HG02943 (cell line): ENCODE results near the gene PARK7.

Source experiments
- ATAC-seq: cut with Tn5 transposase; IDR thresholded peaks from one replicate; pipeline ENCODE4 v1.9.1; 2021; ENCODE audit warnings: mild to moderate bottlenecking, low read depth, moderate library complexity; ENCODE audit not compliant: unreplicated experiment

PARK7 gene

DNA sequence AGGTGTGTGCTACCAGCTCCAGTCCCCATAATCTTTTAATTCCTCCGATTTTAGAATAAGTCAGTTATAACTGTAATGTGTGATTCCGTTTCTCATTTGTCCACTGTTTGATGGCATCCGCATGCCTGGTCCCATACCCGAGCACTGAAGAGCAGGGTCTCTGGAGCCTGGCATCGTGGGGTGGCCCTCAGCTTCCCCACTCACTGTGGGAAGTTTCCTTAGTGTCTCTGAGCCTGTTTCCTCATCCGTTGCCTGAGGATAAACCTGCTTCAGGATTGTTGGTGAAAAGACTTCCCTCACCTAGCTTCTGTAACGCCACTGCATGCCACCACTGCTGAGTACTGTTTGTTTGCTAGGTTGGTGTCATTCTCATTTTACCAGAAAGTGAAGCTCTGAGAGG is 19.5 kb downstream of the PARK7 start:
- no peak for ATAC-seq

DNA sequence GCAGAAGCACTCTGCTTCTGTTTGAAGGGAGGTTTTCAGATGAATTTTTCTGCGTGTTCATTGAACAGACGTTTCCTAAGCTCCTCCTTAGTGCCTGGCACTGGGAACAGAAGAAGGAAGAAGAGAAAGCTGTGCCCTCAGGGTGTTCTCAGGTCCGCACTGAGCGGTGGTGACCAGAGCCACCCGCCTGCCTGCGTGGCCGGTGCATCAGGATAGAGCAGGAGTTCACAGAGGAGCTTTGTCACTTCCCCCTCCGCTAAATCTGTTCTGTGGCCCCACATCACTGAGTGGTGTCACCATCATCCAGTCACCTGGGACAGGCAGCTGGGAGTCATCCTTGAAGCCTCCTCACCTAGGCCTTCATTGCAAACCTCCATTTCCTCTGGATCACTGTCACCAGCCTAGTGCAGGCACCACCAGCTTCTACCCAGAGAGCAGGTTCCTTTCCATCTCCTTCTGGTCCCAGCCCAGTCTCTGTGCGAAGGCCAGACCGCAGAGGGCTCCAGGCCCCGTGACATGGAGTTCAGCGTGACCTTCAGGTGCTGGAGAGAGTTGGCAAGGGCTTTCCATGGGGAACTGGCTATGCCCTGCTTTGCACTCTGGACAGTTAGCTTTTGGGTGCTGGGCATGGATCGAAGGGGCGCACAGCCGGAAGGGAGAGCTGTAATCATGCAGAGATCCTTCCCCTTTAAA is 21.7 kb downstream of the PARK7 start:
- no peak for ATAC-seq

DNA sequence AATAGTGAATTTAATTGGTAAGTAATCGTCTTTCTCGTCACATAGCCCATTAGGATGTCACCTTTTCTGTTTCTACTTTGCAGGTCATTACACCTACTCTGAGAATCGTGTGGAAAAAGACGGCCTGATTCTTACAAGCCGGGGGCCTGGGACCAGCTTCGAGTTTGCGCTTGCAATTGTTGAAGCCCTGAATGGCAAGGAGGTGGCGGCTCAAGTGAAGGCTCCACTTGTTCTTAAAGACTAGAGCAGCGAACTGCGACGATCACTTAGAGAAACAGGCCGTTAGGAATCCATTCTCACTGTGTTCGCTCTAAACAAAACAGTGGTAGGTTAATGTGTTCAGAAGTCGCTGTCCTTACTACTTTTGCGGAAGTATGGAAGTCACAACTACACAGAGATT is 23.3 kb downstream of the PARK7 start:
- no peak for ATAC-seq

DNA sequence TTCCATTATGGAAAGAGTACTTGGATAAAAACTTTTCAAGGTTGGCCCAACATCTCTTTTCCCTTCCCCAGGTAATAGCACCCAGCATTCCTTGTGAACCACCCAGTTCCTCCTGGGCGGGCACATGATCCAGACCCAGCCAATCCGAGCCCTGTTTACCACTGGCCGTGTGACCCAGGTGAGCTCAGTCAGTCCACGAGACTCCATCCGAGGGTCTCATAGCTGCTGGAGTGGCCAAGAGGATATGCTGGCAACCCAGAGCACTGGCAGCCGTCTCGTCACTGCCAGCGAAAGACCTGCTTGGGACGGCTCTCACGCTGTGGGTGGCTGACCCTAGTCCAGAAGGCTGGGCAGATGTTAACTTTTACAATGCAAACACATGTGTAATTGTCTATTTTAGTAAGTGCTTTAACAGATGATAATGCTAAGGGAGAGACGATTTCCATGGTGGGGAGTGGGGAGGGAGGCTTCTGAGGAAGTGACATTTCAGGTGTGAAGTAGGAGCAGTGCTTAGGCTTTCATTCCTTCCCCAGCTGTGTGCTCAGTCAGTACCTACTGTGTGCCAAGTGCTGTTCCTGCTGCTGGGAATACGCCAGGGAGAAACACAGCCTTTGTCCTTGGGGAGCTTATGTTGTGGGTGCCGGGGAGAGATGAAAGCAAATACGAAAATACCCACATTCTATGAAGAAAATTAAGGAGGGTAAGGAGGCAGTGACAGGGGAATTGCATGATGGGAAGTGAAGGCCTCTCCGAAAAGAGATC is 24.5 kb downstream of the PARK7 start:
- ATAC-seq = no peak

DNA sequence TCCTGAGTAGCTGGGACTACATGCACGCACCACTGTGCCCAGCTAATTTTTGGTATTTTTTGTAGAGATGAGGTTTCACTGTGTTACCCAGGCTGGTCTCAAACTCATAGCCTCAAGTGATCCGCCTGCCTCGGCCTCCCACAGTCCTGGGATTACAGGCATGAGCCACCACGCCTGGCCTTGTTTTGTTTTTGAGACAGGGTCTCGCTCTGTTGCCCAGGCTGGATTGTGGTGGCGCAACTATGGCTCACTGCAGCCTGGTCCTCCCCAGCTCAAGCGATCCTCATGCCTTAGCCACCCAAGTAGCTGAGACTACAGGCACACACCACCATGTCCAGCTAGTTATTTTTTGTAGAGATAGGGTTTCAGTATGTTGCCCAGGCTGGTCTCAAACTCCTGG is 26.0 kb downstream of the PARK7 start:
- ATAC-seq = no peak

DNA sequence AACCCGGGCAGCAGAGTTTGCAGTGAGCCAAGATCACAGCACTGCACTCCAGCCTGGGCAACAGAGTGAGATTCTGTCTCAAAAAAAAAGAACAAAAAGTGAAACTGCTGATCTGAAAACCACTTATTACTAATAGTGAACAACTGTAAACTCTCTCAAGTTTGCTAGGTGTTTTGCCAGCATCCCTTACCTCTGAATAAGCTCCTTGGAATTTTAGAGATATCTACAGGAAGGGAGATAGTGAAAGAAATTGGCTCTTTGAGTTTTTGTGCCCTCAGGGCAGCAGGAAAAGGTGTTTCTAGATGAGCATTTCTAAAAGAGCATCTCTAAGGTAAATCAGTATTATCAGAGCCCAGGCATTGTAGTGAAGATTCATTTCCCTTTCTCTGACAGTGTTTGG is 27.1 kb downstream of the PARK7 start:
- no peak for ATAC-seq

DNA sequence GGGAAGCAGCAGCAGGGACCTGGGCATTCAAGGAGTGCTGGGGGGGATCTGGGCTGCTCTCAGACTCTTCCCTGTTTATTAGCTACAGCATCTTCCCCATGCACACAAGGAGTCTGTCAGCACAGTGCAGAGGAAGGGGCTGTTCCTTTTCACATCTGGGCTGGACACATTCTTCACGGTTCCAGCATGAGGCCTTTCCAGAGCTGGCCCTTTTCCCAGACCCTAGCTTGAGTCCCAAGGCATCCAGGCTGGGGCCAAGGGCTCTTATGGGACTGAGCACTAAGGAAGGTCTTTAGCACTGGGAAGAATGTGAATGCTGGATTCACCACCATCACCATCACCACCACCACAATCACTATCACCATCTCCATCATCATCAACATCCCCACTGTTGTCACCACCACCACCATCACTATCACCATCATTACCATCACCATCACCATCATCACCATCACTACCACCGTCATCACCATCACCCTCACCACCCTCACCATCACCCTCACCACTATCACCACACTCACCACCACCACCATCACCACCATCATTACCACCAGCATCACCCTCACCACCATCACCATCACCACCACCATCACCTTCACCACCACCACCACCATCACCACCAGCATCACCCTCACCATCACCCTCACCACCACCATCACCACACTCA is 28.4 kb downstream of the PARK7 start:
- no peak for ATAC-seq

DNA sequence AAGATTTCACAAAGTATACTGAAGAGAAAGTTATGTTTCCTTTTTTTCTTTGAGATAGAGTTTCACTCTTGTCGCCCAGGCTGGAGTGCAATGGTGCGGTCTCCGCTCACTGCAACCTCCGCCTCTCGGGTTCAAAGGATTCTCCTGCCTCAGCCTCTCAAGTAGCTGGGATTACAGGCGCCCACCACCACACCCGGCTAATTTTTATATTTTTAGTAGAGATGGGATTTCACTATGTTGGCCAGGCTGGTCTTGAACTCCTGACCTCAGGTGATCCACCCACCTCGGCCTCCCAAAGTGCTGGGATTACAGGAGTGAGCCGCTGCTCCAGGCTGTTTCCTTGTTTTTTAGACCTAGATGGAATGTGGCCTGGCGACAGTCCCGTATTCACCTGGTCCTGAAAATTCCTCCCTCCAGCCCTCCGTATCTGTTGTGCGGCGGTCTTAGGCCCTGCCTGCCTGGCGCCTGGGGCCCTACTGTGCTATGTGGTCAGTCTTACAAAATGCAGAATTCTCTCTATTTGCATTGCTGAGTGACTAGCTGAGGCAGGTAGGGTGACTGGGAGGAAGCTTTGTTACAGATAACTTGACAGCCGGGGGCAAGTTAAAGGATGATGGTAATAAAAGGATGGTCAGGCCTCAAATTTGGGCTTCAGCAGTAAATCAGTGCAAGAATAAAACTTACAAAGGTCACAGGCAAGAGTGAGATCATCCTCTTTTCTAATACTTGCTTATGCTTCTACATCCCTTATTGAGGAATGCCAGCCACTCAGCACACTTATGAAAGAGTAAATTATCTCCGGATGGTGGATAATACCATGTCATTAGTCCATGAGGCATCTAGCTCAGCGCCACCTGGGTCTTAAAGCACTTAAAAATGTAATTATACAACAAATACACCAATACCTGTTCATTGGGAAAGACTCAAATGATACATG is 30.3 kb downstream of the PARK7 start:
- no peak for ATAC-seq

DNA sequence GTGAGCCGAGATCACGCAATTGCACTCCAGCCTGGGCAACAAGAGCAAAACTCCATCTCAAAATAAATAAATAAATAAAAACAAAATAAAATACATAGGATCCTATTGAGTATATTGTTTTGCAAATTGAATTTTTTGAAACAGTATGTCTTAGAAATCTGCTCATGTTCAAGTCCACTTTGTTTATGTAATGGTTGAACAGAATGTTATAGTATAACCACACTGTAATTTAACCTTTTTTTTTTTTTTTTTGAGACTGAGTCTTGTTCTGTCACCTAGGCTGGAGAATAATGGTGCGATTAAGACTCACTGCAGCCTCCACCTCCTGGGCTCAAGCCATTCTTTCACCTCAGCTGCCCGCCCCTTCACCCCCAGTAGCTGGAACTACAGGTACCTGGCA is 31.4 kb downstream of the PARK7 start:
- ATAC-seq = no peak

DNA sequence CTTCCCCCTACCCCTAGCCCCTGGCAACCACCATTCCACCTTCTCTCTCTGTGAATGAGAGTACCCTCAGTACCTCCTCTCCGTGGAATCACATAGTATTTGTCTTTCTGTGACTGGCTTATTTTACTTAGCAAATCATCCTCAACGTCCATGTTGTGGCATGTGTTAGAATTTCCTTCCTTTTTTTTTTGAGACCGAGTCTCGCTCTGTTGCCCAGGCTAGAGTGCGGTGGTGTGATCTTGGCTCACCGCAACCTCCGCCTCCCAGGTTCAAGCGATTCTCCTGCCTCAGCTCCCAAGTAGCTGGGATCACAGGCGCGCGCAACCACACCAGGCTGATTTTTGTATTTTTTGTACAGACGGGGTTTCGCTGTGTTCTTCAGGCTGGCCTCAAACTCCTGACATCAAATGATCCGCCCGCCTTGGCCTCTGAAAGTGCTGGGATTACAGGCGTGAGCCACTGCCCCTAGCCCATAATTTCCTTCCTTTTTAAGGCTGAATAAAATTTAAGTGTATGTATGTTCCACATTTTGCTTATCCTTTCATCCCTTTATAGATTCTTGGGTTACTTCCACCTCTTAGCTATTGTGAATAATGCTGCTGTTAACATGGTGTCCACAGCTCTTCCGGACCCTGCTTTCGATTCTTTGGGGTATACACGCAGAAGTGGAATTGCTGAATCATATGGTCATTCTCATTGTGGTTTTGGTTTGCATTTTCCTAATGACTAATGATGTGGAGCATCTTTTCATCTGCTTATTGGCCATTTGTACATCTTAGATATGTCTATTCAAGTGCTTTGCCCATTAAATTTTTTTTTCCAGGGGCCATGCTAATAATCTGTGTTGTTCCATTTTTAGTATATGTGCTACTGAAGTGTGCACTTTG is 32.3 kb downstream of the PARK7 start:
- ATAC-seq = no peak

DNA sequence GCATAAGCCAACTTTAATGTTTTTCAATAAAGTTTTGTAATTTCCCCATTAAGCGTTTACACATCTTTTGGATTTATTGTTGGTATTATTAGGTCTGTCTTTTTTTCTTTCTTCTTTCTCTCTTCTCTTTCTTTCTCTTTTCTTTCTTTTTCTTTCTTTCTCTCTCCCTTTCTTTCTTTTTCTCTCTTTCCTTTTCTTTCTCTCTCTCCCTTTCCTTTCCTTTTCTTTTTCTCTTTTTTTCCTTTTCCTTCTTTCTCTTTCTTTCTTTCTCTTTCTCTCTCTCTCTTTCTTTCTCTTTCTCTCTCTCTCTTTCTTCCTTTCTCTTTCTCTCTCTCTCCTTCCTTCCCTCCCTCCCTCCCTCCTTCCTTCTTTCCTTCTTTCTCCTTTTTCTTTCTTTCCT is 33.3 kb downstream of the PARK7 start:
- ATAC-seq = no peak

DNA sequence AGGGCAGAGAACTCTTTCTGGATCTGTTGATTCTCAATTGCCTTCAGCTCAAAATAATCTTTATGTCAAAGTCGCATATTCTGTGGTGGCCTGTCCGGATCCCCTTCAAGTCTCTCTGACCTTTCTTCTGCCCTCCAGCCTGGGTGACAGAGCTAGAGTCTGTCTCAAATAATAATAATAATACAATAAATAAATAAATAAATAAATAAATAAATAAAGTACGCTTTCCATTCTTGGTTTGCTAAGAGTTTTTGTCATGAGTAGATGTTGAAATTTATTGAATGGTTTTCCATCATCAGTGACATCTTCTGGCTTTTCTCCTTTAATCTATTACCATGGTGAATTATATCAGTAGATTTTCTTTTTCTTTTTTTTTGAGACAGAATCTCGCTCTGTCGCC is 33.9 kb downstream of the PARK7 start:
- ATAC-seq = no peak

DNA sequence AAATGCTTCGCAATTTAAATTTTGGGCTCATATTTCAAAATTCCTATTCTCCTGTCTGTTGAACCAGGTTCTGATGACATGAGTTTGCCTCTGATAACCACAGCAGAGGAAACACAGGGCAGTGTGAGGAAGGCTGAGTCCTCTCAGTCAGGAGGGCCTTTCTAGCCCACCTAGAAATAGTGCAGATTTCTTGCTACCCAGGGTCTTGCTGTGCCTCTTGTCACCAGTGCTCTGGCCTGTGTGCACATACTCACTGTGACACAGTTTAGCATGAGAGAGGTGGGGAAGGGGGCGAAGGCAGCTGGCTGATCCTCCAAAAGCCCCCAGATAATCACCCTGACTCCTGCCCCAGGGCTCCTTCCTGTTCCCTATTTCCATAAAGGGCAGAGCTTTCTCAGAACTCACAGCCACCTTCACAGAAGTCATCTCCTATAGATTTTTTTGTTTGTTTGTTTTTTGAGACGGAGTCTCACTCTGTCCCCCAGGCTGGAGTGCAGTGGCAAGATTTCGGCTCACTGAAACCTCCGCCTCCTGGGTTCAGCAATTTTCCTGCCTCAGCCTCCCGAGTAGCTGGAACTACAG is 40.9 kb downstream of the PARK7 start:
- ATAC-seq = no peak

DNA sequence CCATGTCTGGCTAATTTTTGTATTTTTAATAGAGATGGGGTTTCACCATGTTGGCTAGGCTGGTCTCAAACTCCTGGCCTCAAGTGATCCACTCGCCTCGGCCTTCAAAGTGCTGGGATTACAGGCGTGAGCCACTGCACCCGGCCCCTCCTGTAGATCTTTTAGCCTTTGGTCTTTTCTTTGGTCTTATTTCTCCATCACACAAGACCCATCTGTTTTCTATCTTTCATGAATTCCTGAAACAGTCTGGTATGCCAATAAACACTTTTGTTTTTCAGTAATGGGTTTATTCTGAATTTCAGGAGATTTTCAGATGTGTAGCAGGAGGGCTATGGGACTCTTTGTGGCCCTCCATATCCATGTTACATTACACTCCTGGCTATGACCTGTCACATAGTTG is 41.4 kb downstream of the PARK7 start:
- no peak for ATAC-seq

DNA sequence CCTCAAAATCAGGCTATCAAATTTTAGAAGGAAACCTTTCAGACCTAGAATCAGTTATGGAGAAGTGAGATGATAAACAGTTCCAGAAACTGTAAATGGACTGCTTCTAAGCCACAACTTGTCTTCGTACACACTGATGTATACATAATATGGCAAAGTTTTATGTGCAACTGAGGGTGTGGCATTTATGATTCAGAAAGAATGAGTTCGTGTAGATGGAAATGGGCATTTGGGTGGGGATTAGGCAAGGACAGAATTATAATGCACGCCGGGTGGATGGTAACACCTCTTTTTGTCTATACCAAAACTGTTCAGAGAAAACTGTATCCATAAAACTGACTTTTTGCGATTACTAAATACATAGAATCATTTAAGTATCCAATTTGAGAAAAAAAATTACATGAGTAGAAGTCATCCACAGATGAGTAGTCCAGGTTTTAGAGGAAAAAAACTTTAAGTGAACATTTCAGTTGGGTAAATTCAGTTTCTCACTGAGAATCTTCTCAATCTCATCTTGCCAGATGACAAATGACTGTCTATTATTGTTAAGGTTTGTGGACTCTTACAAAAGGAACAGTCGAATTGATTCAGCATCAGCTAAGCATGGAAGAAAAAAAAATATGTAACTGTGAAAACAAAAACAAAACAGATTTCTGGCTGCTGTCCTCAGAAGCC is 42.1 kb downstream of the PARK7 start:
- no peak for ATAC-seq

DNA sequence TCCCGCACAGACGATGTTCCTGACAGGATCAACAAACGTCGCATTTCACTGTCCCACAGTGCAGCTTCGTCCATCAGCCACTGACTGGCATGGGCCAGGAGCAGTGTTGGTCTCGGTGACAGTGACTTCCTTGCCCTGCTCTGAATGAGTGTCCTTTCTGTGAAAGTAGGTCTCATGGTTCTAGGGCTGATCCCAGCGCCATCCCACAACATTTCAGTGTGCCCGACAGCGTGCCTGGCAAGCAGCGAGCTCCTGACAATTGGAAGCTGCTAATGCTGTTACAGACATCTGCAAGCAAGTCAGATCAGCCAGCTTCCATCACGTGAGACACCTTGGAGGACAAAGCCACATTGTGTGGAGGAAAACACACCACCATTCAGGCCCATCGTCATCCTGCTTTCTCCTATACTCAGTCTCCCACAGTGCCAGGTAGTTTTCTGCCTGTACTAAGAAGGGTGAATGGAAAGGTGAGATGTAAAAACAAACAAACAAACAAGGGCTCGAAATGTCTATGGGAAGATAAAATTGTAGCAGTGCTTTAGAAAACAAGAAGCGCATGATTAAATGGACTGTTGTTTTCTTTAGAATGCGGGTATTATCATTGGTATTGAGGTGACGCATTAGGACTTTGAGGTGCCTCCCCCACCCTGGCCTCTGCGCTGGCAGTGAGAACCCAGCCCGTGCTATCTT is 42.7 kb downstream of the PARK7 start:
- ATAC-seq = no peak

DNA sequence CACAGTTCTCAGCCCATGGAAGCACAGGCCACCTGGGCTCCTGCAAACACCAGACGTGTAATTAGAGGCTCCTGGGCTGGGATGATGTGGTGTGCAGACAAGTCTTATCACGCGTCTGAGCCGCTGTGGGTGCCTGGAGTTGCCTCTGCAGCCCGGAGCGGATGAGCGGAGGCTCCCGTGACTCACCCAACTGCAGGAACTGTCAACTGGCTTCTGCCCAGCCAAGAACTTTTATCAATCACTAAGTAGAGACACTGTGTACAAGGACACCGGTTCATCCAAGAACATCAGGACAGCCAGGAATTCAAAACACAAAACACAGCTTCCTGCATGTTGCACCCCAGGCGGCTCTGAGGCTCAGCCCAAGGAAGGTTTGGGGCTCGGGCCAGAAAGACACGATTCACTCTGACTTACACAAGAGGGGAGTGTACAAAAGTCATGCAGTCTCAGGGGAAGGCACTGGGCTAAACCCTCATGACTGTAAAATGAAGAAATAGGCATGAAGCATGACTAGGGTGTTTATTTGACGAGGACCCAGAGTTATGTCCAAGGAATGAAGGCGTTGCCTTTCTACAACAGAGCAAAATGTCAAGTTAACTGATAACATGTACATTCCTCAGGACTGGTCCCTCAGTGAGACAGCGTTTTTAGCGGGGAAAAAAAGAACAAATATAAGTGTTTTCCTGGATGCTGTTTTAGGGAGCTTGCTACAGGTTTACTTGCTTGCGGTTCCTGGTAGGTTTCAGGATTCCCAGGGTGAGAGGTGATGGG is 43.5 kb downstream of the PARK7 start:
- no peak for ATAC-seq
